NK-92 (cell line): ENCODE results near the gene CYB5D1.

Source experiments
- DNase-seq: peaks from one replicate; lab custom pipeline; 2025; ENCODE audit not compliant: unreplicated experiment; lab: John Stamatoyannopoulos, UW

Gene CYB5D1

GRCh38 chr17:7885367-7886226 lies 27.8 kb downstream of the CYB5D1 start:
- DNase-seq = no peak

GRCh38 chr17:7886227-7887037 lies 28.6 kb downstream of the CYB5D1 start:
- no peak for DNase-seq

GRCh38 chr17:7887038-7887481 lies 29.3 kb downstream of the CYB5D1 start:
- no peak for DNase-seq

GRCh38 chr17:7887482-7888183 lies 29.8 kb downstream of the CYB5D1 start:
- DNase-seq = no peak

GRCh38 chr17:7888184-7888920 lies 30.5 kb downstream of the CYB5D1 start, which contains the start of gene CHD3:
TSS of gene CHD3 (plus strand) at chr17:7888789. CDS start at chr17:7889001, 212 bp downstream.
- no peak for DNase-seq

DNA sequence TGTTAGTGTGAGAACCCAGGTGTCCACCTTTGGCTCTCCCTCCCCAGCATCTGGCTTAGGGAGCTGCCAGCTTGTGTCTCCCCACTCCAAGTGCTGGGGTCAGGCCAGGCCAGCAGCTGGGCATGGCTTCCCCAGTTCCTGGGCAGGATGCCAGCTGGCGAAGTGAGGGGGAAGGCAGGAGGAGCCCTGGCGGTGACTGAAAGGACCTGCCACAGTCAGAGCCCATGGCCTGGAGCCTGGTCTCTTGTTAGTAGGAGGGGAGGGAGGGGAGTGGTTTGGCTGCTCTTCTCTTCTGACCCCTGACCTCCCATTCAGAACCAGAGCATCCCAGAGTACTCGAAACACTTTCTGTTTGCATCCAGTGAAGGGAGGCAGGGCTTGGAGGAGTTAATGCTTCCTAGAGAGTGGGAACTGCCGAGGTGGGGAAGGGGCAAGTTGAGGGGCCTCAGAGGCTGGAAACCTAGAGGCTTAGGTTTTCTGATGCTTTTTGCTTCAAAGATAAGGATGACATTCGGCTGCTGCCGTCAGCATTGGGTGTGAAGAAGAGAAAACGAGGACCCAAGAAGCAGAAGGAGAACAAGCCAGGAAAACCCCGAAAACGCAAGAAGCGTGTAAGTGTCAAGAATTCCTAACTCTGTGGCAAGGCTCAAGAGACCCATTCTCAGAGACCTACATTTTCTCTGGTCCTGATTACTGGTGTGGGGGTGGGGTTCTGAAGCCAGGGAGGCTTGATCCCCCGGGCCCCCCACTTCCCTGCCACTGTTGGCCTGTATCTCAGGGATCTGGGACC lies 31.6 kb downstream of the CYB5D1 start:
- DNase-seq = no peak

GRCh38 chr17:7893187-7893880 lies 35.5 kb downstream of the CYB5D1 start:
- no peak for DNase-seq

DNA sequence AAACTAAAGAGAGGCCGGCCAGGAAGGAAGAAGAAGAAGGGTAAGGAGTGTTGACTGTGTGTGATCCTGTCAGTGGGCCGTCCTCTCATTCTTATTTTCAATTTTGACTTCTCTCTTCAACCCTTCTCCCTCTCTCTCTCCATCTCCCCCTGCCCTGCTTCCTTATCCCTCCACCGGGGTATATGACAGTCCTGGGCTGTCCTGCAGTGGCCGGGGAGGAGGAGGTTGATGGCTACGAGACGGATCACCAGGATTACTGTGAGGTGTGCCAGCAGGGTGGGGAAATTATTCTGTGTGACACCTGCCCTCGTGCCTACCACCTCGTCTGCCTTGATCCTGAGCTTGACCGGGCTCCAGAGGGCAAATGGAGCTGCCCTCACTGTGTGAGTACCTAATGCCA lies 36.4 kb downstream of the CYB5D1 start:
- no peak for DNase-seq

- no peak for DNase-seq
Measured at GRCh38 chr17:7894866-7895265, 37.1 kb downstream of the CYB5D1 start.

DNA sequence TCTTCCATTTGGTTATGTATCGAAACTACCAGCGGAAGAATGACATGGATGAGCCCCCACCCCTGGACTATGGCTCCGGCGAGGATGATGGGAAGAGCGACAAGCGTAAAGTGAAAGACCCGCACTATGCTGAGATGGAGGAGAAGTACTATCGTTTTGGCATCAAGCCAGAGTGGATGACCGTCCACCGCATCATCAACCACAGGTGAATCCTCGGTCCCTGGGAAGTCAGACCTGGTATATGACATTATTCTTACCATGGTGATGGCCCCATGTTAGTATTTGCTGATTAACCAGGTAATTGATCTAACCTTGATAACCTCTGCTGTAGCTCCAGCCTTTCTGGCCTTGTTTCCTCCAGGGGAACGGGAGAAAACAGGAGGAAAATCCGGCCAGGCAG lies 39.3 kb downstream of the CYB5D1 start:
- DNase-seq = no peak

DNA sequence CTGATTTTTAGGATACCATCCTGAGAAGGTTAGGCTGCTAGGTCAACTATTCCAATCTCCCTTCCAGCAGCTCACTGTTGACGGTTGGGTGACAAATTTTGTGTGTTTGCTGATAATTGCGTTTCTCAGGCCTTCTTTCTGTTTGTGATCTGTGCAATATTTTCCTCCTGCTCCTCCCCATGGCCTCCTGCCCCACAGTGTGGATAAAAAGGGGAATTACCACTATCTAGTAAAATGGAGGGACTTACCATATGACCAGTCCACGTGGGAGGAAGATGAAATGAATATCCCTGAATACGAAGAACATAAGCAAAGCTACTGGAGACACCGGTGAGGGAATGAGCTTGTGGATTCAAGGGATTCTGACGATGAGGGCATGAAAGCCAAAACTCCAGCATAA lies 40.0 kb downstream of the CYB5D1 start:
- DNase-seq = no peak

GRCh38 chr17:7903154-7904103 lies 45.6 kb downstream of the CYB5D1 start:
- no peak for DNase-seq

DNA sequence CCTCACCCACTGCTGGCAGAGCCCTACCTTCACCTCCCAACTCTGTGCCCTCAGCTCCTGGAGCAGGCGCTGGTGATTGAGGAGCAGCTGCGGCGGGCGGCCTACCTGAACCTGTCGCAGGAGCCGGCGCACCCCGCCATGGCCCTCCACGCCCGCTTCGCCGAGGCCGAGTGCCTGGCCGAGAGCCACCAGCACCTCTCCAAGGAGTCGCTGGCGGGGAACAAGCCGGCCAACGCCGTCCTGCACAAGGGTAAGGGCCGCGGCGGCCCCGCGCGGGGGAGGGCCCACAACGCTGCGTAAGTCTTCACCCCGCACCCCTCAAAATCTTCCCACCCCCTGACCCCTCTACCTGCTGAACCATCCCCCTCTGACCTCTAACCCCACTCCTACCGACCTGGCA lies 51.3 kb downstream of the CYB5D1 start:
- DNase-seq = no peak

DNA sequence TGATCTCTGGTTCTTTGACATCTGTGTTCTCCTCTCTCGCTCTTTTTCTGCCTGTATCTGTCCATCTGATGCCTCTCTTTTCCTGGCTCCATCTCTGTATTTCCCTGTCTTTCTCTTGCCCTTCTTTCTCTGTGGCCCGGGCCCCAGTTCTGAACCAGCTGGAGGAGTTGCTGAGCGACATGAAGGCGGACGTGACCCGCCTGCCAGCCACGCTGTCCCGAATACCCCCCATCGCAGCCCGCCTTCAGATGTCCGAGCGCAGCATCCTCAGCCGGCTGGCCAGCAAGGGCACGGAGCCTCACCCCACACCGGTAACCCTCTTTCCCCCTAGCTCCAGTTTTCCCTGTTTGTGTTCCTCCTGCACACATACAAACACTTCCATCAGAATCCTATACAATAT lies 52.5 kb downstream of the CYB5D1 start:
- no peak for DNase-seq

DNA sequence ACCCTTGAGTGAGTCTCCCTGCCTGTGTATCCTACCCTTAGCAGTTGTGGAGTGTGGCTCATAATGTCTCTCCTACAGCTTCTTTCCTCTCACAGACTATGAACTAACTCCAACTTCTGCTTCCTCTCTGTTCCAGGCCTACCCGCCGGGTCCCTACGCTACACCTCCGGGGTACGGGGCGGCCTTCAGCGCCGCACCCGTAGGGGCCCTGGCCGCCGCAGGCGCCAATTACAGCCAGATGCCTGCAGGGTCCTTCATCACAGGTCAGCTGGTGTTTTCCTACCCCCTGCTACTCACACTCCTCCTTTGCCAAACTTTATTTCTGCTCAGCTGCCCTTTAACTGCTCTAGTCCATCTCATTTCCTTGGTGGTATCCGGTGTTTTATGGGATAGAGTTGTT lies 52.9 kb downstream of the CYB5D1 start:
- DNase-seq = no peak

GRCh38 chr17:7911116-7911515 lies 53.3 kb downstream of the CYB5D1 start:
- DNase-seq = no peak
